PFSK-1 (cell line): ENCODE measurements around the gene SEPTIN11.

Experiments
- POLR2AphosphoS5 ChIP-seq: IDR thresholded peaks from 2 replicates; pipeline ENCODE4 v1.6.1; 2012; ENCODE audit warnings: low read depth, mild to moderate bottlenecking, control low read depth, low read length, moderate library complexity
- REST ChIP-seq, 2 experiments: IDR thresholded peaks; 2 replicates each; pipeline versions ENCODE4 v1.6.1 to v1.8.0; 2011 to 2012; ENCODE audit warnings: low read depth in 2 of 2, low read length in 2 of 2, control low read depth in 1 of 2, inconsistent platforms in 1 of 2, mild to moderate bottlenecking in 1 of 2, moderate library complexity in 1 of 2; ENCODE audit not compliant: insufficient read depth in 1 of 2
- TAF1 ChIP-seq: IDR thresholded peaks from 2 replicates; pipeline ENCODE4 v1.6.1; 2012; ENCODE audit warnings: low read length, control low read depth, borderline replicate concordance; ENCODE audit not compliant: insufficient read depth

GRCh38 chr4:76998251-76998901 lies 48.8 kb downstream of the SEPTIN11 start:
- TF ChIP-seq POLR2AphosphoS5 (no peak), REST (IDR thresholded peaks at IDR 0.05; ENCODE audit: insufficient read depth in 1 of 2, low read depth in 2 of 2, low read length in 2 of 2) (no peak), TAF1 (no peak)
